Measurements from ENCODE around the gene PTMS.

DNA sequence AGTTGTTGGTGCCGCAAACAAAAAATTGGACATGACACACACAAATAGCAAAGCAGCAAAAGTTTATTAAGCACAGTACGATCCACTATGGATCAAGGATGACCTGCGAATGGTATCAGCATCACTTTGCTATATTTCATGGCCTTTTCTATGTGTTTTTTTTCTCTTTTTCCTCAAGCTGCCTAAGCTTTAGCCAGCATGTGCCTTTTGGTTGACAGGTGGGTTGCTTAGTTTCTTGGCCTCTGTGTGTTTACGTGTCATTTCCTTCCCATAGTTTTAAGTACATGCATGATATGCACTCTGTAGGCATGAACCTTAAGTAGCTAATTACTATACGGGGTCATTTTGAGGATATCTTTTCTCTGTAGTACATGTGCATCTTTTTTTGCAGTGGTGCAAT lies 33.0 kb downstream of the PTMS start:
- TF ChIP-seq MZF1 (tag by site-specific recombination; IDR thresholded peaks at IDR 0.05; ENCODE audit: borderline replicate concordance), result no peak
- TF ChIP-seq ZNF549 (tag by site-specific recombination; IDR thresholded peaks at IDR 0.05), result no peak
- TF ChIP-seq, protein P1, sequence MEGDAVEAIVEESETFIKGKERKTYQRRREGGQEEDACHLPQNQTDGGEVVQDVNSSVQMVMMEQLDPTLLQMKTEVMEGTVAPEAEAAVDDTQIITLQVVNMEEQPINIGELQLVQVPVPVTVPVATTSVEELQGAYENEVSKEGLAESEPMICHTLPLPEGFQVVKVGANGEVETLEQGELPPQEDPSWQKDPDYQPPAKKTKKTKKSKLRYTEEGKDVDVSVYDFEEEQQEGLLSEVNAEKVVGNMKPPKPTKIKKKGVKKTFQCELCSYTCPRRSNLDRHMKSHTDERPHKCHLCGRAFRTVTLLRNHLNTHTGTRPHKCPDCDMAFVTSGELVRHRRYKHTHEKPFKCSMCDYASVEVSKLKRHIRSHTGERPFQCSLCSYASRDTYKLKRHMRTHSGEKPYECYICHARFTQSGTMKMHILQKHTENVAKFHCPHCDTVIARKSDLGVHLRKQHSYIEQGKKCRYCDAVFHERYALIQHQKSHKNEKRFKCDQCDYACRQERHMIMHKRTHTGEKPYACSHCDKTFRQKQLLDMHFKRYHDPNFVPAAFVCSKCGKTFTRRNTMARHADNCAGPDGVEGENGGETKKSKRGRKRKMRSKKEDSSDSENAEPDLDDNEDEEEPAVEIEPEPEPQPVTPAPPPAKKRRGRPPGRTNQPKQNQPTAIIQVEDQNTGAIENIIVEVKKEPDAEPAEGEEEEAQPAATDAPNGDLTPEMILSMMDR (tag by site-specific recombination; IDR thresholded peaks at IDR 0.05), result no peak
- no peak for TF ChIP-seq ZNF777 (tag by site-specific recombination; IDR thresholded peaks at IDR 0.05; ENCODE audit: borderline replicate concordance)
- no peak for TF ChIP-seq HOXA7 (CRISPR knock-in tag; IDR thresholded peaks at IDR 0.05; ENCODE audit: borderline replicate concordance)
- TF ChIP-seq ZNF416 (tag by site-specific recombination; IDR thresholded peaks at IDR 0.05), result no peak
- no peak for TF ChIP-seq YY1 (tag by site-specific recombination; IDR thresholded peaks at IDR 0.05)
- no peak for TF ChIP-seq ZNF560 (tag by site-specific recombination; IDR thresholded peaks at IDR 0.05; ENCODE audit: borderline replicate concordance)
- no peak for TF ChIP-seq ZNF658 (tag by site-specific recombination; IDR thresholded peaks at IDR 0.05)
- TF ChIP-seq, protein P2, sequence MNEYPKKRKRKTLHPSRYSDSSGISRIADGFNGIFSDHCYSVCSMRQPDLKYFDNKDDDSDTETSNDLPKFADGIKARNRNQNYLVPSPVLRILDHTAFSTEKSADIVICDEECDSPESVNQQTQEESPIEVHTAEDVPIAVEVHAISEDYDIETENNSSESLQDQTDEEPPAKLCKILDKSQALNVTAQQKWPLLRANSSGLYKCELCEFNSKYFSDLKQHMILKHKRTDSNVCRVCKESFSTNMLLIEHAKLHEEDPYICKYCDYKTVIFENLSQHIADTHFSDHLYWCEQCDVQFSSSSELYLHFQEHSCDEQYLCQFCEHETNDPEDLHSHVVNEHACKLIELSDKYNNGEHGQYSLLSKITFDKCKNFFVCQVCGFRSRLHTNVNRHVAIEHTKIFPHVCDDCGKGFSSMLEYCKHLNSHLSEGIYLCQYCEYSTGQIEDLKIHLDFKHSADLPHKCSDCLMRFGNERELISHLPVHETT (tag by site-specific recombination; IDR thresholded peaks at IDR 0.05), result no peak
- no peak for TF ChIP-seq ZEB2 (tag by site-specific recombination; IDR thresholded peaks at IDR 0.05)
- no peak for TF ChIP-seq TCF7L2 (IDR thresholded peaks at IDR 0.05; ENCODE audit: borderline replicate concordance, low read depth, low read length)
- no peak for TF ChIP-seq ZNF792 (tag by site-specific recombination; IDR thresholded peaks at IDR 0.05)
- no peak for TF ChIP-seq ZBTB7A (tag by site-specific recombination; IDR thresholded peaks at IDR 0.05; ENCODE audit: low read depth)
